ENCODE measurements around the gene GALT. TPM values are rescaled to one million over a fixed set of nuclear protein-coding genes. Genes with fewer than 3 reads are reported as not detected.

The GALT gene
- total RNA-seq, 4 donors from 2014 or later, result 22.9 to 41.1 (median 30.2) TPM

- no peak for TF ChIP-seq CTCF (IDR thresholded peaks at IDR 0.05; ENCODE audit: low read depth)
Measured at GRCh38 chr9:34620061-34620994, 26.1 kb upstream of the GALT start, which contains the start of gene DCTN3. DCTN3 (minus strand) TSS chr9:34620495; CDS start chr9:34620464, 31 bp downstream.

GRCh38 chr9:34623374-34624235 is 22.9 kb upstream of the GALT start:
- TF ChIP-seq CTCF (IDR thresholded peaks at IDR 0.05; ENCODE audit: low read depth), result no peak

GRCh38 chr9:34624475-34625185 is 21.8 kb upstream of the GALT start:
- no peak for TF ChIP-seq CTCF (IDR thresholded peaks at IDR 0.05; ENCODE audit: low read depth)

- no peak for TF ChIP-seq CTCF (IDR thresholded peaks at IDR 0.05; ENCODE audit: low read depth)
Measured at GRCh38 chr9:34625186-34625486, 21.3 kb upstream of the GALT start.

GRCh38 chr9:34627716-34628655 is 18.5 kb upstream of the GALT start:
- no peak for TF ChIP-seq CTCF (IDR thresholded peaks at IDR 0.05; ENCODE audit: low read depth)

GRCh38 chr9:34628656-34629490 is 17.6 kb upstream of the GALT start, which contains the start of gene ARID3C:
ARID3C (minus strand) TSS chr9:34629066; CDS start chr9:34628014, 1,052 bp downstream.
- no peak for TF ChIP-seq CTCF (IDR thresholded peaks at IDR 0.05; ENCODE audit: low read depth)
